Mammary epithelial cell (primary cell): ENCODE data around the gene SLC25A33.

ENCODE experiments used
- EZH2 ChIP-seq: IDR thresholded peaks from 2 replicates; pipeline ENCODE4 v1.6.1; 2012; ENCODE audit warnings: low read length, inconsistent platforms, borderline replicate concordance
- TF ChIP-seq, protein P1 (sequence below), 2 donors: IDR thresholded peaks in 1 of 2; conservative IDR thresholded peaks in 1 of 2; 2 replicates each; pipeline ENCODE4 v1.5.1; 2011 to 2012; ENCODE audit warnings: inconsistent platforms in 2 of 2, low read length in 2 of 2, mild to moderate bottlenecking in 2 of 2, control low read depth in 1 of 2, low read depth in 1 of 2; ENCODE audit not compliant: insufficient read depth in 1 of 2; ENCODE audit errors: extremely low read depth in 1 of 2

DNA sequence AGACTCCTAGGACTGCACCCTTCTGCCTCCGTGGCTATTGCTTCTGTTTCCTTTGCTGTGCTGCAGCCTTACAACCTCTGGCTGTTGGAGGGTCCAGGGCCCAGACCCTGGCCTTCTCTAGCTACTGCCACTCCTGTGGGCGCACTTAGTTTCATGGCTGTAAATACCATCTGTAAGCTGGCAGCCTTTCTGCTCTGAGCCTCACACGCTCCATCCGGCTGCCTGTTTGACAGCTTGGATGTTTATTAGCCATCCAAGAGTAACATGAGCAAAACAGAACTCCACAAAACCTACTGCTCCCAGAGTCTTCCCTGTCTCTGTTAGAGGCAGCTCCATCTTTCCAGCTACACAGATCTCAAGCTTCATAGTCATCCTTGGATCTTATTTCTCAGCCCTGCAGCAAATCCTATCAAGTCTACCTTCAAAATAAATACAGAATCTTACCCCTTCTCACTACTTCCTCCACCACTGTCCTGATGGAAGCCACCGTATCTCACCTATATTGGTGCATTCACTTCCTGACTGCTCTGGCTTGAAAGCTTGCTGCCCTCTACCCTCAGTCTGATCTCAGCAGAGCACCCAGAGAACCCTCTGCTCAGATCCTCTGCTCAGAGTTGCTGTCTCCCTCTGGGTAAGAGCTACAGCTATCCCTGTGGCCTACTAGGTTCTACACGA, 19.1 kb downstream of the SLC25A33 start:
- TF ChIP-seq, protein P1, sequence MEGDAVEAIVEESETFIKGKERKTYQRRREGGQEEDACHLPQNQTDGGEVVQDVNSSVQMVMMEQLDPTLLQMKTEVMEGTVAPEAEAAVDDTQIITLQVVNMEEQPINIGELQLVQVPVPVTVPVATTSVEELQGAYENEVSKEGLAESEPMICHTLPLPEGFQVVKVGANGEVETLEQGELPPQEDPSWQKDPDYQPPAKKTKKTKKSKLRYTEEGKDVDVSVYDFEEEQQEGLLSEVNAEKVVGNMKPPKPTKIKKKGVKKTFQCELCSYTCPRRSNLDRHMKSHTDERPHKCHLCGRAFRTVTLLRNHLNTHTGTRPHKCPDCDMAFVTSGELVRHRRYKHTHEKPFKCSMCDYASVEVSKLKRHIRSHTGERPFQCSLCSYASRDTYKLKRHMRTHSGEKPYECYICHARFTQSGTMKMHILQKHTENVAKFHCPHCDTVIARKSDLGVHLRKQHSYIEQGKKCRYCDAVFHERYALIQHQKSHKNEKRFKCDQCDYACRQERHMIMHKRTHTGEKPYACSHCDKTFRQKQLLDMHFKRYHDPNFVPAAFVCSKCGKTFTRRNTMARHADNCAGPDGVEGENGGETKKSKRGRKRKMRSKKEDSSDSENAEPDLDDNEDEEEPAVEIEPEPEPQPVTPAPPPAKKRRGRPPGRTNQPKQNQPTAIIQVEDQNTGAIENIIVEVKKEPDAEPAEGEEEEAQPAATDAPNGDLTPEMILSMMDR (conservative IDR thresholded peaks at IDR 0.05 in 1 of 2, IDR thresholded peaks at IDR 0.05 in 1 of 2; ENCODE audit: extremely low read depth in 1 of 2, insufficient read depth in 1 of 2, low read depth in 1 of 2, low read length in 2 of 2): no peak
- no peak for TF ChIP-seq EZH2
